ENCODE data around the gene TJP3.

DNA sequence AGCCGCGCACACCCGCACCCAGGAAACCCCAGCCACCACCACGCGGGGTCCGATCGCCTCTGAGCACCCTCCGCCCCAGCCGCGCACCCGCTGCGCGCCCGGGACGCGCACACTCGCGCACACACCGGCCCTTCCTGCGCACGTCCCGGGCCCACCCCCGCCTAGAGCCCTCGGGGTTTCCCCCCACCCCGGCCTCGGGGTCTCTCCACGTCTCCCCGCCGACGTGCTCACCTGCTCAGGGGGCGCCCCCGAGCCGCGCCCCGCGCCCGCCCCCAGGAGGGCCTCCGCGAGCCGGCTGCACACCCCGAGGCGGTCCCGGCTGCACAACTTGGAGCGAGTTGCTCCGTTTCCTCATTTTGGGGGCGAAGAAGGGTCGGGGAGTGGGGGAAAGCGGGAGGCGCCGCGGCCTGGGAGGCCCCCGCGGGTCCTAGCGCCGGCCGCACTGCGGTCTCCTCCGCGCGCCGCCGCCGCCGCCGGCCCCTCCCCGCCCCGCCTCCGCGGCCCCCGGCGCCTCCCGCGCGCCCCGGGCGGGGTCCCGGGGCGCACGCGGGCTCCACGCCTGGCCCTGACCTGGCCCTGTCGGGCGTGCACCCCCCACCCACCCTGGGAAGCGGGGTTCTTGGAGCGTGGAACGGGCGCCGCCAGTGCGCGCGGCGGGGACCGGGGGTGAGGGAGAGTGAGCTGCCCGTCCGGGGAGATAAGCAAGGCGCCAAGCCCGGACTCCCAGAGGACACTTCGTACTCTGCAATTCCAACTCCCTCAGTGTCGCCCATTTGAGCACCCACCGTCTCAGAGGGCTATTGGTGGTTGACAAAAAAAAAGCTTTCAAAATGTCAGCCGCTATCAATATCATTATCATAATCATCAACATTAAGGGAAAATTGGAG lies 78.0 kb downstream of the TJP3 start, which contains the start of gene MATK:
- TF ChIP-seq POLR2A (IDR thresholded peaks at IDR 0.05; ENCODE audit: low read depth, low read length) (no peak), TAF1 (IDR thresholded peaks at IDR 0.05; ENCODE audit: borderline replicate concordance, low read depth, low read length) (no peak), POLR2AphosphoS5 (IDR thresholded peaks at IDR 0.05; ENCODE audit: low read depth, low read length) (no peak)

Data from GM12892 (cell line).